ENCODE results near the gene DCUN1D5. TPM values are rescaled to one million over a fixed set of nuclear protein-coding genes. Genes with fewer than 3 reads are reported as not detected.

DCUN1D5 gene
- total and polyA plus RNA-seq, 2 of the 8 experiments (the other 6 are each of a cell fraction or from before 2014, with no cell fraction given): 76.1 to 95.4 TPM

DNA sequence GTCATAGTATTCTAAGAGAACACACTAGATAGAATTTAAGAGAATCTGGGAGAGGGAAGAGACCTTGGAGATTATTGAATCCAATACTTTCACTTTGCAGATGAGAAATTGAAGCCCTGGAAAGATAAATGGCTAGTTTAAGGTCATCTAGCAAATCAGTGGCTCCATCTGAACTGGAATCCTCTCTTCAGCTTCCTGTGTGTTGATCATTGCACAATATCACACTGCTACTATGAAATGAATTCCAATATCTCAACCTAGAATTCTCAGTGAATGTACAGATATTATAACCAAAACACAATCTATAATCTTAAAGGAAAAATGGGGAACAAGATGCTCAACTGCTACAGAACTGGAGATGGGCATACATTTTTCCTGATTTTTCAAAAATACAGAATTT lies 44.1 kb downstream of the DCUN1D5 start (continued):
- TF ChIP-seq, protein P1, sequence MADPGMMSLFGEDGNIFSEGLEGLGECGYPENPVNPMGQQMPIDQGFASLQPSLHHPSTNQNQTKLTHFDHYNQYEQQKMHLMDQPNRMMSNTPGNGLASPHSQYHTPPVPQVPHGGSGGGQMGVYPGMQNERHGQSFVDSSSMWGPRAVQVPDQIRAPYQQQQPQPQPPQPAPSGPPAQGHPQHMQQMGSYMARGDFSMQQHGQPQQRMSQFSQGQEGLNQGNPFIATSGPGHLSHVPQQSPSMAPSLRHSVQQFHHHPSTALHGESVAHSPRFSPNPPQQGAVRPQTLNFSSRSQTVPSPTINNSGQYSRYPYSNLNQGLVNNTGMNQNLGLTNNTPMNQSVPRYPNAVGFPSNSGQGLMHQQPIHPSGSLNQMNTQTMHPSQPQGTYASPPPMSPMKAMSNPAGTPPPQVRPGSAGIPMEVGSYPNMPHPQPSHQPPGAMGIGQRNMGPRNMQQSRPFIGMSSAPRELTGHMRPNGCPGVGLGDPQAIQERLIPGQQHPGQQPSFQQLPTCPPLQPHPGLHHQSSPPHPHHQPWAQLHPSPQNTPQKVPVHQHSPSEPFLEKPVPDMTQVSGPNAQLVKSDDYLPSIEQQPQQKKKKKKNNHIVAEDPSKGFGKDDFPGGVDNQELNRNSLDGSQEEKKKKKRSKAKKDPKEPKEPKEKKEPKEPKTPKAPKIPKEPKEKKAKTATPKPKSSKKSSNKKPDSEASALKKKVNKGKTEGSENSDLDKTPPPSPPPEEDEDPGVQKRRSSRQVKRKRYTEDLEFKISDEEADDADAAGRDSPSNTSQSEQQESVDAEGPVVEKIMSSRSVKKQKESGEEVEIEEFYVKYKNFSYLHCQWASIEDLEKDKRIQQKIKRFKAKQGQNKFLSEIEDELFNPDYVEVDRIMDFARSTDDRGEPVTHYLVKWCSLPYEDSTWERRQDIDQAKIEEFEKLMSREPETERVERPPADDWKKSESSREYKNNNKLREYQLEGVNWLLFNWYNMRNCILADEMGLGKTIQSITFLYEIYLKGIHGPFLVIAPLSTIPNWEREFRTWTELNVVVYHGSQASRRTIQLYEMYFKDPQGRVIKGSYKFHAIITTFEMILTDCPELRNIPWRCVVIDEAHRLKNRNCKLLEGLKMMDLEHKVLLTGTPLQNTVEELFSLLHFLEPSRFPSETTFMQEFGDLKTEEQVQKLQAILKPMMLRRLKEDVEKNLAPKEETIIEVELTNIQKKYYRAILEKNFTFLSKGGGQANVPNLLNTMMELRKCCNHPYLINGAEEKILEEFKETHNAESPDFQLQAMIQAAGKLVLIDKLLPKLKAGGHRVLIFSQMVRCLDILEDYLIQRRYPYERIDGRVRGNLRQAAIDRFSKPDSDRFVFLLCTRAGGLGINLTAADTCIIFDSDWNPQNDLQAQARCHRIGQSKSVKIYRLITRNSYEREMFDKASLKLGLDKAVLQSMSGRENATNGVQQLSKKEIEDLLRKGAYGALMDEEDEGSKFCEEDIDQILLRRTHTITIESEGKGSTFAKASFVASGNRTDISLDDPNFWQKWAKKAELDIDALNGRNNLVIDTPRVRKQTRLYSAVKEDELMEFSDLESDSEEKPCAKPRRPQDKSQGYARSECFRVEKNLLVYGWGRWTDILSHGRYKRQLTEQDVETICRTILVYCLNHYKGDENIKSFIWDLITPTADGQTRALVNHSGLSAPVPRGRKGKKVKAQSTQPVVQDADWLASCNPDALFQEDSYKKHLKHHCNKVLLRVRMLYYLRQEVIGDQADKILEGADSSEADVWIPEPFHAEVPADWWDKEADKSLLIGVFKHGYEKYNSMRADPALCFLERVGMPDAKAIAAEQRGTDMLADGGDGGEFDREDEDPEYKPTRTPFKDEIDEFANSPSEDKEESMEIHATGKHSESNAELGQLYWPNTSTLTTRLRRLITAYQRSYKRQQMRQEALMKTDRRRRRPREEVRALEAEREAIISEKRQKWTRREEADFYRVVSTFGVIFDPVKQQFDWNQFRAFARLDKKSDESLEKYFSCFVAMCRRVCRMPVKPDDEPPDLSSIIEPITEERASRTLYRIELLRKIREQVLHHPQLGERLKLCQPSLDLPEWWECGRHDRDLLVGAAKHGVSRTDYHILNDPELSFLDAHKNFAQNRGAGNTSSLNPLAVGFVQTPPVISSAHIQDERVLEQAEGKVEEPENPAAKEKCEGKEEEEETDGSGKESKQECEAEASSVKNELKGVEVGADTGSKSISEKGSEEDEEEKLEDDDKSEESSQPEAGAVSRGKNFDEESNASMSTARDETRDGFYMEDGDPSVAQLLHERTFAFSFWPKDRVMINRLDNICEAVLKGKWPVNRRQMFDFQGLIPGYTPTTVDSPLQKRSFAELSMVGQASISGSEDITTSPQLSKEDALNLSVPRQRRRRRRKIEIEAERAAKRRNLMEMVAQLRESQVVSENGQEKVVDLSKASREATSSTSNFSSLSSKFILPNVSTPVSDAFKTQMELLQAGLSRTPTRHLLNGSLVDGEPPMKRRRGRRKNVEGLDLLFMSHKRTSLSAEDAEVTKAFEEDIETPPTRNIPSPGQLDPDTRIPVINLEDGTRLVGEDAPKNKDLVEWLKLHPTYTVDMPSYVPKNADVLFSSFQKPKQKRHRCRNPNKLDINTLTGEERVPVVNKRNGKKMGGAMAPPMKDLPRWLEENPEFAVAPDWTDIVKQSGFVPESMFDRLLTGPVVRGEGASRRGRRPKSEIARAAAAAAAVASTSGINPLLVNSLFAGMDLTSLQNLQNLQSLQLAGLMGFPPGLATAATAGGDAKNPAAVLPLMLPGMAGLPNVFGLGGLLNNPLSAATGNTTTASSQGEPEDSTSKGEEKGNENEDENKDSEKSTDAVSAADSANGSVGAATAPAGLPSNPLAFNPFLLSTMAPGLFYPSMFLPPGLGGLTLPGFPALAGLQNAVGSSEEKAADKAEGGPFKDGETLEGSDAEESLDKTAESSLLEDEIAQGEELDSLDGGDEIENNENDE (IDR thresholded peaks at IDR 0.05; ENCODE audit: insufficient replicate concordance, low read length): no peak
- TF ChIP-seq KDM4A (IDR thresholded peaks at IDR 0.05; ENCODE audit: low read depth, low read length, severe bottlenecking) (no peak), CEBPB (IDR thresholded peaks at IDR 0.05; ENCODE audit: low read depth, low read length) (no peak), BCL11A (IDR thresholded peaks at IDR 0.05; ENCODE audit: low read depth in 2 of 2, low read length in 2 of 2) (no peak), CHD2 (IDR thresholded peaks at IDR 0.05; ENCODE audit: low read length) (no peak)
- TF ChIP-seq, protein P2, sequence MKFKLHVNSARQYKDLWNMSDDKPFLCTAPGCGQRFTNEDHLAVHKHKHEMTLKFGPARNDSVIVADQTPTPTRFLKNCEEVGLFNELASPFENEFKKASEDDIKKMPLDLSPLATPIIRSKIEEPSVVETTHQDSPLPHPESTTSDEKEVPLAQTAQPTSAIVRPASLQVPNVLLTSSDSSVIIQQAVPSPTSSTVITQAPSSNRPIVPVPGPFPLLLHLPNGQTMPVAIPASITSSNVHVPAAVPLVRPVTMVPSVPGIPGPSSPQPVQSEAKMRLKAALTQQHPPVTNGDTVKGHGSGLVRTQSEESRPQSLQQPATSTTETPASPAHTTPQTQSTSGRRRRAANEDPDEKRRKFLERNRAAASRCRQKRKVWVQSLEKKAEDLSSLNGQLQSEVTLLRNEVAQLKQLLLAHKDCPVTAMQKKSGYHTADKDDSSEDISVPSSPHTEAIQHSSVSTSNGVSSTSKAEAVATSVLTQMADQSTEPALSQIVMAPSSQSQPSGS (IDR thresholded peaks at IDR 0.05; ENCODE audit: low read length): no peak
